GM23338 (cell line): ENCODE data around the gene RAI14.

Source experiments
- CREB1 ChIP-seq: fragments of 250-450 bp; sonication (Bioruptor Pico); IDR thresholded peaks from 2 replicates; pipeline ENCODE4 v1.5.0; 2020; ENCODE audit warnings: low read depth, mild to moderate bottlenecking, moderate library complexity
- CTCF ChIP-seq, 2 experiments: fragments of 200-600 bp in 1 of 2; sonication (generic) in 1 of 2; conservative IDR thresholded peaks; 2 replicates each; pipeline versions ENCODE4 v1.5.1 to v1.6.1; 2016 to 2017; ENCODE audit warnings: antibody characterized with exemption in 2 of 2, low read depth in 2 of 2, mild to moderate bottlenecking in 2 of 2, moderate library complexity in 1 of 2
- EZH2 ChIP-seq: fragments of 200-600 bp; sonication (generic); IDR thresholded peaks from one replicate; pipeline ENCODE4 v1.8.0; 2017; ENCODE audit warnings: antibody characterized with exemption, mild to moderate bottlenecking, low read depth; ENCODE audit not compliant: unreplicated experiment
- EZH2phosphoT487 ChIP-seq: fragments of 200-600 bp; sonication (generic); IDR thresholded peaks from one replicate; pipeline ENCODE4 v1.8.1; 2018; ENCODE audit warnings: antibody characterized with exemption; ENCODE audit not compliant: unreplicated experiment
- NANOG ChIP-seq: IDR thresholded peaks from 2 replicates; pipeline ENCODE4 v1.6.1; 2016; ENCODE audit warnings: antibody characterized with exemption, borderline replicate concordance
- POLR2AphosphoS5 ChIP-seq: IDR thresholded peaks from 2 replicates; pipeline ENCODE4 v1.6.1; 2016; ENCODE audit warnings: antibody characterized with exemption, low read depth
- ZNF462 ChIP-seq: fragments of 250-450 bp; sonication (Bioruptor Pico); IDR thresholded peaks from 2 replicates; pipeline ENCODE4 v1.5.0; 2020; ENCODE audit warnings: mild to moderate bottlenecking, moderate library complexity
- TF ChIP-seq, protein P1 (sequence below): IDR thresholded peaks from one replicate; pipeline ENCODE4 v1.6.1; 2018; ENCODE audit warnings: antibody characterized with exemption; ENCODE audit not compliant: unreplicated experiment

DNA sequence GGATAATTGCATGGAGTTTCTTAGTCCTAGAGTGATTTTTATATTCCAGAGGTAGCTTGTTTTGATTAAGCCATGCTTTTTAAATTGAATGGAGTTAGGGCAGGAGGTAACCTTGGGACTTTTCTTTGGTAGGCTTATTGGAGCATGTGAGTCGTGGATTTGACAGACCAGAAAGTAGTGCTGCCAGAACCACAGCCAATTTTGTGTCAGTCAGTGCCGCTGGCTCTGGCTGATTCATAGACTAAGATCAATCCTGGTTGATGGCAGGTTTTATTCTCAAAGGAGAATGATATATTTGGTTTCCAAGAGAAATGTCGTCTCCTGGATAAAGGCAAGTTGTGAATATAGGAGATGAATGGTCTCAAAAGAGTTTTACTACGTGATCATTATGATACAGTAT is 20.3 kb downstream of the RAI14 start:
- no peak for TF ChIP-seq CTCF (conservative IDR thresholded peaks at IDR 0.05; ENCODE audit: low read depth in 2 of 2)
- TF ChIP-seq, protein P1, sequence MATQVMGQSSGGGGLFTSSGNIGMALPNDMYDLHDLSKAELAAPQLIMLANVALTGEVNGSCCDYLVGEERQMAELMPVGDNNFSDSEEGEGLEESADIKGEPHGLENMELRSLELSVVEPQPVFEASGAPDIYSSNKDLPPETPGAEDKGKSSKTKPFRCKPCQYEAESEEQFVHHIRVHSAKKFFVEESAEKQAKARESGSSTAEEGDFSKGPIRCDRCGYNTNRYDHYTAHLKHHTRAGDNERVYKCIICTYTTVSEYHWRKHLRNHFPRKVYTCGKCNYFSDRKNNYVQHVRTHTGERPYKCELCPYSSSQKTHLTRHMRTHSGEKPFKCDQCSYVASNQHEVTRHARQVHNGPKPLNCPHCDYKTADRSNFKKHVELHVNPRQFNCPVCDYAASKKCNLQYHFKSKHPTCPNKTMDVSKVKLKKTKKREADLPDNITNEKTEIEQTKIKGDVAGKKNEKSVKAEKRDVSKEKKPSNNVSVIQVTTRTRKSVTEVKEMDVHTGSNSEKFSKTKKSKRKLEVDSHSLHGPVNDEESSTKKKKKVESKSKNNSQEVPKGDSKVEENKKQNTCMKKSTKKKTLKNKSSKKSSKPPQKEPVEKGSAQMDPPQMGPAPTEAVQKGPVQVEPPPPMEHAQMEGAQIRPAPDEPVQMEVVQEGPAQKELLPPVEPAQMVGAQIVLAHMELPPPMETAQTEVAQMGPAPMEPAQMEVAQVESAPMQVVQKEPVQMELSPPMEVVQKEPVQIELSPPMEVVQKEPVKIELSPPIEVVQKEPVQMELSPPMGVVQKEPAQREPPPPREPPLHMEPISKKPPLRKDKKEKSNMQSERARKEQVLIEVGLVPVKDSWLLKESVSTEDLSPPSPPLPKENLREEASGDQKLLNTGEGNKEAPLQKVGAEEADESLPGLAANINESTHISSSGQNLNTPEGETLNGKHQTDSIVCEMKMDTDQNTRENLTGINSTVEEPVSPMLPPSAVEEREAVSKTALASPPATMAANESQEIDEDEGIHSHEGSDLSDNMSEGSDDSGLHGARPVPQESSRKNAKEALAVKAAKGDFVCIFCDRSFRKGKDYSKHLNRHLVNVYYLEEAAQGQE = no peak
- TF ChIP-seq EZH2 = no peak
- no peak for TF ChIP-seq CREB1 (CRISPR knock-in tag)
- TF ChIP-seq POLR2AphosphoS5 = no peak
- no peak for TF ChIP-seq ZNF462 (CRISPR knock-in tag)
- TF ChIP-seq EZH2phosphoT487 = no peak
- TF ChIP-seq NANOG = no peak
